Peyer's patch (tissue), 4 donors: Measurements from ENCODE around the gene ANKH. TPM values are rescaled to one million over a fixed set of nuclear protein-coding genes. Genes with fewer than 3 reads are reported as not detected.

ENCODE experiments used
- DNase-seq, 3 donors: peaks; one replicate each; pipeline ENCODE4 v3.0.0-alpha.2; 2017 to 2019
- H3K27ac ChIP-seq, 4 donors: fragments of 200-600 bp; sonication (generic); one replicate each; pipeline ENCODE4 v1.5.1; 2016 to 2019
- H3K27me3 ChIP-seq, 2 donors: fragments of 200-600 bp; sonication (generic); one replicate each; pipeline ENCODE4 v1.5.1; 2019
- H3K36me3 ChIP-seq, 3 donors: fragments of 200-600 bp; sonication (generic); one replicate each; pipeline ENCODE4 v1.5.1; 2016 to 2019
- H3K4me1 ChIP-seq, 4 donors: fragments of 200-600 bp; sonication (generic); one replicate each; pipeline ENCODE4 v1.5.1; 2016 to 2019
- H3K4me3 ChIP-seq, 4 donors: fragments of 200-600 bp; sonication (generic); 1 replicate in 3 of 4; 2 replicates in 1 of 4; pipeline ENCODE4 v1.5.1; 2016 to 2019; ENCODE audit warnings: mild to moderate bottlenecking in 1 of 4
- H3K9me3 ChIP-seq, 4 donors: fragments of 200-600 bp; sonication (generic); one replicate each; pipeline ENCODE4 v1.5.1; 2016 to 2019; ENCODE audit warnings: mild to moderate bottlenecking in 1 of 4
- POLR2A ChIP-seq, 2 donors: fragments of 450-650 bp; IDR thresholded peaks; one replicate each; pipeline ENCODE4 v1.5.1; 2017; ENCODE audit warnings: antibody characterized with exemption in 2 of 2, mild to moderate bottlenecking in 2 of 2, moderate library complexity in 2 of 2
- total RNA-seq, 4 donors: library from RNA; depleted of rRNA; stranded (reverse); fragments of >200 nt; gene quantifications; one replicate each; pipeline ENCODE4 v1.1.0, GENCODE V29; 2016
- TF ChIP-seq, protein P1 (sequence below), 6 experiments: fragments of 450-650 bp in 4 of 6; fragments of 200-600 bp in 2 of 6; sonication (generic) in 1 of 6; IDR thresholded peaks; one replicate each; pipeline ENCODE4 v1.5.1; 2017 to 2019; ENCODE audit warnings: antibody characterized with exemption in 6 of 6, mild to moderate bottlenecking in 3 of 6, moderate library complexity in 1 of 6

ANKH gene
- total RNA-seq, 4 donors from 2014 or later: 28.9 to 98.0 (median 96.1) TPM

DNA sequence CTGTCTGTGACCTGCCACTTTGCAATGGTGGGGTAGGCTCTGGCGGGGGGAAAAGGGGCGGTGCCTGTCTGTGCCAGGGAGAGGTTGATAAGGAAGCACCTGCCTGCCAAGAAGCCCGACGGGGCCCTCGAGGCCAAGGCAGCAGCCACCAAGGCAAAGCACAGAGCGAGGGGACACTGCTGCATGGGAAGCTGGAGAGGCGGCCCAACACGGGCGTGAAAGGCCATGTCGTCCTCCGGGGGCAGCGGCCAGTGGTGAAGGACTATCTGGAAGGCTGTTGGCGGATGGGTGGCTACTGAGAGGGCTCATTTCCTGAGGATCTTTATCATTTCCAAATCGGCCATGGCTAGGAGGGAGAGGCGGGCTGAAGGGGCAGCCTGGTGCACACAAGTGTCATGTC is 140.7 kb downstream of the ANKH start:
- H3K27ac ChIP-seq: no peak overlapping the region
- no peak for TF ChIP-seq POLR2A (IDR thresholded peaks at IDR 0.05)
- TF ChIP-seq, protein P1, sequence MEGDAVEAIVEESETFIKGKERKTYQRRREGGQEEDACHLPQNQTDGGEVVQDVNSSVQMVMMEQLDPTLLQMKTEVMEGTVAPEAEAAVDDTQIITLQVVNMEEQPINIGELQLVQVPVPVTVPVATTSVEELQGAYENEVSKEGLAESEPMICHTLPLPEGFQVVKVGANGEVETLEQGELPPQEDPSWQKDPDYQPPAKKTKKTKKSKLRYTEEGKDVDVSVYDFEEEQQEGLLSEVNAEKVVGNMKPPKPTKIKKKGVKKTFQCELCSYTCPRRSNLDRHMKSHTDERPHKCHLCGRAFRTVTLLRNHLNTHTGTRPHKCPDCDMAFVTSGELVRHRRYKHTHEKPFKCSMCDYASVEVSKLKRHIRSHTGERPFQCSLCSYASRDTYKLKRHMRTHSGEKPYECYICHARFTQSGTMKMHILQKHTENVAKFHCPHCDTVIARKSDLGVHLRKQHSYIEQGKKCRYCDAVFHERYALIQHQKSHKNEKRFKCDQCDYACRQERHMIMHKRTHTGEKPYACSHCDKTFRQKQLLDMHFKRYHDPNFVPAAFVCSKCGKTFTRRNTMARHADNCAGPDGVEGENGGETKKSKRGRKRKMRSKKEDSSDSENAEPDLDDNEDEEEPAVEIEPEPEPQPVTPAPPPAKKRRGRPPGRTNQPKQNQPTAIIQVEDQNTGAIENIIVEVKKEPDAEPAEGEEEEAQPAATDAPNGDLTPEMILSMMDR (IDR thresholded peaks at IDR 0.05): no peak
- no peaks in the 10 kb centered on the region for H3K9me3 ChIP-seq
- peaks cover 0 to 19% (median 0%) of the 10 kb centered on the region in 4 donors for H3K4me1 ChIP-seq
- DNase-seq: no peak
- H3K27me3 ChIP-seq: no peaks in the 10 kb centered on the region
- no peak overlapping the region for H3K4me3 ChIP-seq
- peaks cover 0 to 13% (median 0%) of the 10 kb centered on the region in 3 donors for H3K36me3 ChIP-seq

DNA sequence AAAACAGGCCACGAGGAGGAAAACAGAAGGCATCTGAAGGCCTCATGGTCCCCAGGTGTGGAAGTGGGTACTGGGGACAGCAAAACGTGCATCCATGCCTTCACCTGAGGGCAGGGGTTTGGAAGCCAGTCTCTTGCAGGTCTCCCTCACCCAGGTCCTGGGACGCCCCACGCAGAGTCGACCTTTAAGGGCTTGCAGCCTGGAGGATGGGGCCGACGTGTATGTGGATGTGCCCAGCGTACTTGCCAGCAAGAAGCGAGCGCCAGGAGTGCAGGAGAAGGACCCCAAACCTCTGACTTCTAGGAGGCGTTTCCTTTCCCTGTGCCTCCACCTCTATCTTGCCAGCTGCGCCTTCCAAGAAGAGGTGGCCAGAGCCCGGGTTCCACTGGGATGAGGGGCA is 141.1 kb downstream of the ANKH start:
- no peak for DNase-seq
- TF ChIP-seq POLR2A (IDR thresholded peaks at IDR 0.05): no peak
- TF ChIP-seq, protein P1 (IDR thresholded peaks at IDR 0.05): no peak
- no peak overlapping the region for H3K27ac ChIP-seq
- H3K27me3 ChIP-seq: no peaks in the 10 kb centered on the region
- no peak overlapping the region for H3K4me3 ChIP-seq
- H3K4me1 ChIP-seq: peaks cover 0 to 19% (median 0%) of the 10 kb centered on the region in 4 donors
- H3K9me3 ChIP-seq: no peaks in the 10 kb centered on the region
- peaks cover 0 to 13% (median 0%) of the 10 kb centered on the region in 3 donors for H3K36me3 ChIP-seq

DNA sequence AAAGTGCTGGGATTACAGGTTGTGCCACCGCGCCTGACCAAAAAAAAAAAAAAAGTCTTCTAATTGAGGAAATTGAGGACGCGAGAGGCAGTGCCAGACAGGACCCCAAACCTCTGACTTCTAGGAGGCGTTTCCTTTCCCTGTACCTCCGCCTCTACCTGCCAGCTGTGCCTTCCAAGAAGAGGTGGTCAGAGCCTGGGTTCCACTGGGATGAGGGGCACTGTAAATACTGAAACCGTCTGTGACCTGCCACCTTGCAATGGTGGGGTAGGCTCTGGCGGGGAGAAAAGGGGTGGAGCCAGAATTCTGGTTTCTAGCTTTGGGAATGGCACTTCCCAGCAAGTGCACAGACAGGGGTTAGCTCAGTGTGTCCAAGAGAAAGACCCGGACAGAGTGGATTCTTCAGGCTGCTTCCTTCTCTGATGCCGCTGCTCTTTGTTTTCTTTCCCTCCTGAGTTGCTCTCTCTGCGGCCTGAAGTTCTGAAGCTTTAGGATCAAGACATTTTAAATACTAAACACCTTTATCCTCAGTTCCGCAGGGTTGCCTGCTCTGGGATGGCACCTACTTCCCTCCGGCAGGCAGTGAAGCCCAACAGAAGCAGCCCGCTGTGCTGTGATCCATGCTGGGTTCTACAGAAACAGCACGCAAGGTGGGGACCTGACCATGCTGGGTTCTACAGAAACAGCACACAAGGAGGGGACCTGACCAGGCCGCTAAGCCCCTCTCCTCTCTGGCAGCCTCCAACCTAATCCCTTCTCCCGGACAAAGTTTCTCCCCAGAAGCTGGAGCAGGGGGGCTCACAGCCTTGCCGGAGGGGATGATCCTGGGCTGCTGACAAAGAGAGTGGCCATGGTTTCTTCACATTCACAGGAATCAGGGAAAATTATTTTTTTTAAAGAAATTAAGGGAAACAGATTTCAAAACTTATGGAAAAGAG is 141.9 kb downstream of the ANKH start:
- no peak overlapping the region for H3K27ac ChIP-seq
- H3K4me1 ChIP-seq: peaks cover 0 to 19% (median 0%) of the 10 kb centered on the region in 4 donors
- no peaks in the 10 kb centered on the region for H3K27me3 ChIP-seq
- H3K9me3 ChIP-seq: no peaks in the 10 kb centered on the region
- H3K4me3 ChIP-seq: no peak overlapping the region
- TF ChIP-seq, protein P1 (IDR thresholded peaks at IDR 0.05): no peak
- TF ChIP-seq POLR2A (IDR thresholded peaks at IDR 0.05): no peak
- no peak for DNase-seq
- peaks cover 0 to 13% (median 0%) of the 10 kb centered on the region in 3 donors for H3K36me3 ChIP-seq

DNA sequence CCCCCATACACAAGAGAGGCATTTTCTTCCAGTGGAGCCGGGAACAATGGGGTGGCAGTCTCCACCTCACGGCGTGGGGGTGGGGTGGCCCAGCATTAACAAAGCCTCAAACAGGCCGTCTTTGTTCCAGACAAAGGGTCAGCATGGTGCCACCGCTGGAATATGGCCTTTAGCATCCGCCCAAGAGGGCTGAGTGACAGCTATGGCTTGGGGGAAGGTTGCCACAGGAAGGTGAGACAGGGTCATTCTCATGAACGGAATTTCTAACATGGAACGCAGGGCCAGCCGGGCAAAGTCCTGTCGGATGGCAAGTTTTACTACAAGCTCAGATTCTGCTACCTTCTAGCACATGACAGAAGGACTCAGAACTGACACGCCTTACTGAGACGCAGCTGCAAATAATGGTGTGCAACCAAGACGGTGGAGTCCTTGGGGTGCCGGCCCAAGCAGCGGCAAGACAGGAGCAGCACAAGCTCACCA is 143.1 kb downstream of the ANKH start:
- DNase-seq: peak in 2 of 3 donors; percentile 81 to 82
- H3K4me3 ChIP-seq: no peak overlapping the region
- no peaks in the 10 kb centered on the region for H3K9me3 ChIP-seq

DNA sequence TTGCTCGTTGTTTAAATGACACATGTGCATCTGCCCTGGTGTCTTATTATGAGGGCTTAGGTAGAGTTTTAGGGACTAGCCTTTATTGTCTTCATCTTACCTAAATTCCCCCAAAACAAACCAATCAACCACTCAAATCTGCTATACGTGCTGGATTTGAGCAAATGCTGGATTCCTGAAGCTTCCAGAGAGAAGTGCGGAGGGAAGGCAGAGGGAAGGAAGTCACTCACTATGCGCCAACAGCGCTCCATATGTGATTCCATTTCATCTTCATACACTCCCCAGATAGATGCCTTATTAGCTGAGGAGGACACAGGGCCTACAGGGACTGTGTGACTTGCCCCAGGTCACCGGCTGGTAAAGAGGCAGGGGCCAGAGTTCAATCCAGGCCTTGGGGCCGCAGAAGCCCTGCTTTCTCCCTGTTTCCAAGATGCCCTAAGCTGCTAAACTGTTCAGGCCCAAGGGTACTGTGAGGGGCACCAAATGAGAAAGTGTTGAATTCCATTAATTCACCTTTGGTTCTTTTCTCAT is 143.6 kb downstream of the ANKH start:
- Histone ChIP-seq H3K27ac (peak overlapping the region in 2 of 4 donors; percentile 7 to 15), H3K9me3 (no peaks in the 10 kb centered on the region), H3K4me1 (peaks cover 0 to 19% (median 0%) of the 10 kb centered on the region in 4 donors), H3K4me3 (no peak overlapping the region), H3K36me3 (no peaks in the 10 kb centered on the region), H3K27me3 (no peaks in the 10 kb centered on the region)
- no peak for DNase-seq
- TF ChIP-seq POLR2A (IDR thresholded peaks at IDR 0.05): no peak

More for the DNA sequence above, 143.1 kb downstream of the ANKH start:
- Histone ChIP-seq H3K27ac (peak overlapping the region in 2 of 4 donors; percentile 7 to 15), H3K27me3 (no peaks in the 10 kb centered on the region), H3K36me3 (peaks cover 0 to 1% (median 0%) of the 10 kb centered on the region in 3 donors), H3K4me1 (peaks cover 0 to 19% (median 0%) of the 10 kb centered on the region in 4 donors)
- TF ChIP-seq, protein P1 (IDR thresholded peaks at IDR 0.05): no peak
- TF ChIP-seq POLR2A (IDR thresholded peaks at IDR 0.05): no peak
